ENCODE measurements around the gene GARIN5A. TPM values are rescaled to one million over a fixed set of nuclear protein-coding genes. Genes with fewer than 3 reads are reported as not detected.

GARIN5A gene
- total RNA-seq, 1 donor from 2014 or later, result 0.17 TPM

GRCh38 chr19:50507376-50507775 is 30.7 kb upstream of the GARIN5A start:
- no peak for DNase-seq

DNA sequence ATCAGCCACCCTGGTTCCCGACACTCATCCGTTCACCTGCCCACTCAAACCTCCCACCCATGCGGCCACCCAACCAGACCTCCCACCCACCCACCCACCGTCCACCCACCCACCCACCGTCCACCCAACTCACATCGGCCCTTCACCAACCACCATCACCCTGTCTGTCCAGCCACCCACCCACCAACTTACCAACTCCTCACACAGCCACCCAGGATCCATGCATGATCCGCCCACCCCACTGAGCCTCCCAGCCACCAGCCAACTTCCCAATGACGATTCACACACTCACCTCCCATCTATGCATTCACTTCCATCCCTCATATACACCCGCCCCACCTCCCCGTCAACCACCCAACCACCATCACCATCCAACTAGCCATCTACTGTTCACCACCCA is 30.1 kb upstream of the GARIN5A start:
- no peak for DNase-seq

DNA sequence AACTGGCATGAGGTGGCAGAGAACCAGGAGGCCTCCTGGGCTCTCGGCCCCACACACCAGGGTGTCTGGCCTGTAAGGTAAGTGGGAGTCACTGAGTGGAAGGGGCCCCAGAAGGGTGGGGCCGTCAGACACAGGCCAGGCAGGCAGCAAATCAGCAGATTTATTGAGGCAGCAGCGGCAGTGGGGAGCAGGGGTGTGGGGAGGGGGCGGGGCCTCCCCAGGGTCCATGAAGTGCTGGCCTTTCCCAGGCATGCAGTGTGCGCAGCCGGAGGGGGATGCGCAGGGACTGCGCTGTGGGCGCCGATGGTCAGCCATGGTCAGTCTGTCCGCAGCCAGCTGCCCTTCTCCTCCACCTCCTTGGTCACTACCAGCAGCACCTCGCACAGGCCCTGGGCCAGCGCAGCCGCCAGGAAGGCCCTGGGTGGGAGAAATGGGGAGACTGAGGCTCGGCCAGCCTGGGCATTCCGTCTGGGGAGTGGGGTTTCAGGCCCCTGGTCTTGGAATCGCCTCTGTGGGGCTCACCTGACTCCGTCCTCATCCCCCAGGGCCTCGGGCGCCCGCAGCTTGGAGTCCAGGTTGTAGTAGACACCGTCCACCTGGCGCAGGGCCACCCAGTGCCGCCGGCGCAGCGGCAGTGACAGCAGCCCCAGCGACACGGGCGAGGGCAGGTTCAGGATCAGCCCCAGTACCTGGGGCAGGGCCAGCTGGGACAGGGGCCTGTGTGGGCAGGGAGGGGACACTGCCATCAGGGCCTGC is 29.4 kb upstream of the GARIN5A start:
- DNase-seq, result no peak

DNA sequence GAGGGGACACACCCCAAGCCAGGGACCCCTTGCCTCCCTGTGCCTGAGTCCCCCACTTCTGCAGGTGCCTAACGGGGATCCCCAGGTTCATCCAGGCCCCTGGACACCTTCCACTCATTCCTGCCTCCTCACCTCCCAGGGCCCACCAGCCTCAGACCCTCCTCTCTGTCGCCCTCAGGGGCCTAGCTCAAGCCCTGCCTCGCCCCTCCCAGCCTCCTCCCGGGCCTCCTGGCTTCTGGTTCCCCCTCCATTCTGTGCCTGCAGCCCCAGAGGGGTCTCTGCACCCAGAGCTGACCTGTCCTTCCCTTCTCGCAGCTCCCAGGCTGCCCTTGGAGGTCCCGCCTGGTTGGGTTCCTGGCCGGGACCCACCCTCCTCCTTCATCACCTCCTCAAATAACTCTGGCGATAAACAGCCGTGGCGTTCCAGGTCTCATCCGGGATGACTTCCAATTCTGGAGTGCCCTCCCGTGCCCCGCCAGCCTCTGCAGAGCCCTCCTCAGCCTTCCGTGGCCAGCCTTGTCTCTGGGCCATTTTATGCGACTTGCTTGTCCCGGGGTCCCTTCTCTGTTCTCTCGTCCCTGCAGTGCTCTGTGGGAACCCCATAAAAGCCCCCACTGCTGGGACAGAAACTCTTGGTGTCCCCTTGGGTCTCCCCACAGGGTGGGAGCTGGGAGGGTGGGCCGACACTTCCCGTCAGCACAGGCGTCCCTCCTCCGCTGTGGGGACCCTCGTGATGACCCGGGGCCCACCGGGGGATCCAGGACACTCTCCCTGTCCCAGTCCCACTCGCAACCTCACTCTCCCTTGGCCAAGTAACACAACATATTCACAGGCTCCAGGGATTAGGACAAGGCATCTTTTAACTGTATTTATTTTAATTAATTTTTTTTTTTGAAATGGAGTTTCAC is 25.2 kb upstream of the GARIN5A start:
- no peak for DNase-seq

GRCh38 chr19:50501186-50501567 is 24.5 kb upstream of the GARIN5A start:
- DNase-seq, result no peak

GRCh38 chr19:50500753-50501151 is 24.1 kb upstream of the GARIN5A start:
- no peak for DNase-seq

DNA sequence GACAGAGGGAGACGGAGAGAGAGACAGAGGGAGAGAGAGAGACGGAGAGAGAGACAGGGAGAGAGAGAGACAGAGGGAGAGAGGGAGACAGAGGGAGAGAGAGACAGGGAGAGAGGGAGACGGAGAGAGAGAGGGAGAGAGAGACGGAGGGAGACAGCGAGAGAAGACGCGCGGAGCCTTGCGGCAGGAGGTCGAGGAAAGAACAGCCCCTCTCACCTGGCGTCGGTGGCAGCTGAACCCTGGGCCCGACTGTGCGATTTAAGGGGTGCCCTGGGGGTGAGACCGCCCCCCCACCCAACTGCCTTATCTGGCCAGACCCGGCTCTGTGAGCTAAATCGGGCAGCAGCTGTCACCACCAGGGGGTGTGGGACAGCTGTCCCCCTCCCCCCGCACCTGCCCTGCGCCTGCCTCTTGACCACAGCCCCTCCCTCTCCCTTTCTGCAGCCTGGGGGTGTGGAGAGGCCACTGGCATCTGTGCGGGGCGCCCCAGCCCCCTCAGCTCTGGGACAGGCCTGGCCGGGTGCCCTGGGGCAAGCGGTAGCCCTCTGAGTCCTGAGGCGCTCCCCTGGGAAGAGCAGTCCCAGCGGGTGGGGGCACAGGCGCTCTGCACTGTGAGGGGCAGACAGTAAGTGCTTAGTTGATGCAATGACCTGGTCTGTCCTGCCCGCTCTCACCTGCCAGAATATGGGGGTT is 23.6 kb upstream of the GARIN5A start:
- DNase-seq, result no peak

DNA sequence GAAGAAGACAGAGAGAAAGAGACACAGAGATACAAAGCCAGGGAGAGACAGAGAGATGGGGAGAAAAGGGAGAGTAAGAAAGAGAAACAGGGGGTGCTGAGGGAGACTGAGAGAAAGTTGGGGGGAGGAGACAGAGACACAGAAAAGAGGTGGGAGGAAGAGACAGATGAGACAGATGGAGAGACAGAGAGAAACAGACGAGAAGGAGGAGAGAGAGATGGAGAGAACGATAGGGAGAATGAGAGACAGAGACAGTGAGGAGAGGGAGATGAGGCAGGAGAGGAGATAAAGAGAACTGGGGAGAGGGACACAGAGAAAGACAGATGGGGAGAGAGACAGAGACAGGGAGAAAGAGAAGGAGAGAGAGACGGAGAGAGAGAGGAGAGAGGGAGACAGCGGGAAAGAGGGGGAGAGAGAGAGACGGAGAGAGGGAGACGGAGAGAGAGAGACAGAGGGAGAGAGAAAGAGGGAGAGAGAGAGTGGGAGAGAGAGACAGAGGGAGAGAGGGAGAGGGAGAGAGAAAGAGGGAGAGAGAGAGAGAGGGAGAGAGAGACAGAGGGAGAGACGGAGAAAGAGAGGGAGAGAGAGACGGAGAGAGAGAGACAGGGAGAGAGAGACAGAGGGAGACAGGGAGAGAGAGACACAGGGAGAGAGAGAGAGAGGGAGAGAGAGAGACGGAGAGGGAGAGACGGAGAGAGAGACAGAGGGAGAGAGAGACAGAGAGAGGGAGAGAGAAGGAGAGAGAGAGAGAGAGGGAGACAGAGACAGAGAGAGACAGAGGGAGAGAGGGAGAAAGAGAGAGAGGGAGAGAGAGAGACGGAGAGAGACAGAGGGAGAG is 21.8 kb upstream of the GARIN5A start:
- DNase-seq, result no peak

- no peak for DNase-seq
Measured at GRCh38 chr19:50497022-50497405, 20.4 kb upstream of the GARIN5A start.

- DNase-seq, result no peak
Measured at GRCh38 chr19:50496189-50497021, 19.8 kb upstream of the GARIN5A start.

- DNase-seq, result no peak
Measured at GRCh38 chr19:50495020-50495531, 18.4 kb upstream of the GARIN5A start.

DNA sequence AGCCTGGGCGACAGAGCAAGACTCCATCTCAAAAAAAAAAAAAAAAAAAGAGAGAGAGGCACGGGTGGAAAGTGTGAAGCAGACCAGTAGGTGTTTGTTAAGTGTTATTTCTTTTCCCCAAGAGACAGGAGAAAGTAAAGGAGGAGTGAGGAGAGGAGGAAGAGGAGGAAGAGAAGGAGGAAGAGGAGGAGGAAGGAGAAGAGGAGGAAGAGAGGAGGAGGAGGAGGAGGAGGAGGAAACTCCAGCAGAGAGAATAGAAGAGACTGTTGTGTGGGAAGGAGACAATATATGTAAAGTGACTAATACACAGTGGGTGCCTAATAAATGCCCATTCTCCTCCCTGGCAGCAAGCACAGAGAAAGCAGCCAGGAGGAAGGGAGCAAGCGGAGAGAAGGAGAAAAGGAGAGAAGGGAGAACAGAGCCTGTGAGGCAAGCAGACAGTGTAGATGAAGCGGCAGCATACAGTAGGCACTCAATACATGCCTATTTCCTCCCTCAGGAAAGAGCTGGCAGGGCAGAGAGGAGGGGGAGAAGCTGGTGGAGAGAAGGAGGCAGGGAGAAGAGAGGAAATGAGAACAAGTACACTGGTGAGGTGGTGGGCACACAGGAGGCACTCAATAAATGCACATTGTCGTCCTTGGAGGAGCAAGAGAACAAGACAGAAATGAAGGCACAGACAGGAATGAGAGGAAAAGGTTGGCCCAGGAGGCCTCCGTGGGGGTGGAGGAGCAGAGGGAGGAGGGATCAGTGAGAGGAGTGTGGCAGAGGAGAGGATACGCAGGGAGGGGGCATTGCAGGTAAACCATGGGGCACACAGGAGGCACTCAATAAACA is 17.8 kb upstream of the GARIN5A start:
- no peak for DNase-seq

DNA sequence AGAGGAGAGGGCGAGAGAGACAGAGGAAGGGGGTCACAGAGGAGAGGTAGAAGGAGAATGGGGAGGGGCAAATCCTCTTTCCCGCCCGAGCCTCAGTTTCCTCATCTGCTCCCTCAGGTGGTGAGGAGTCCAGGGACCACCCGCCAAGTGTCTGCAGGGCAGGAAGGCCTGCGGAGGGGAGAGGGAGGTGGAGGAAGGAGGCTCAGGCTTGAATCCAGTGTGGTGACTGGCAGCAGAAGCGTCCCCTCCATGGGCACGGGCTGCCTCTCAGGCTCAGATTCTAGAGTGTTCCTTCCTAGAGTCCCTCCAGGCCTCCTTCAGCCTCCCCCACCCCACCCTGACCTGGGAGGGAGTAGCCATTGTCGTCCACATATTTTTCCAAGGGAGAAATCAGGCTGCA is 16.5 kb upstream of the GARIN5A start:
- DNase-seq, result no peak

GRCh38 chr19:50492303-50493052 is 15.8 kb upstream of the GARIN5A start:
- DNase-seq, result no peak

DNA sequence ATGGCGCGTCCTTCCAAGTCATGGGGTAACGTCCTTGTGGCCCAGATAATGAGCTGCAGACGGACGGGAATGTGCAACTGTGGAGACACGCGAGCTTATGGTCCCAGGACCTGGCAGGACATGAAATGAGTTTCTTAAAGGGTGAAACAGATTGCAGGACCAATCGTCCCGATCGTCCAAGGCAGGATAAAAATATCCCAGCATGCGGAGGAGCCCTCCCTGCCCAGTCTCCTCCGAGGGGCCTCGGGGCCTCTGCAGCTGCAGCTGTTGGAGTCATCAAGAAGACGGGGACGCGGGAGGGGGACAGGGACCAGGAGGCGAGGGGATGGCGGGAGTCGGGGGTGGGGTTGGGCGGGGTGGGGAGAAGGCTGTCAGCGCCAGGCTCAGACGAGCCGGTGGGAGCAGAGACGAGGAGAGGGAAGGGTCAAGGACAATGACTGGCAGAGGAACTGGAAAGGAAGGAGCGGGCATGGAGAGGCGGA is 14.4 kb upstream of the GARIN5A start:
- no peak for DNase-seq

DNA sequence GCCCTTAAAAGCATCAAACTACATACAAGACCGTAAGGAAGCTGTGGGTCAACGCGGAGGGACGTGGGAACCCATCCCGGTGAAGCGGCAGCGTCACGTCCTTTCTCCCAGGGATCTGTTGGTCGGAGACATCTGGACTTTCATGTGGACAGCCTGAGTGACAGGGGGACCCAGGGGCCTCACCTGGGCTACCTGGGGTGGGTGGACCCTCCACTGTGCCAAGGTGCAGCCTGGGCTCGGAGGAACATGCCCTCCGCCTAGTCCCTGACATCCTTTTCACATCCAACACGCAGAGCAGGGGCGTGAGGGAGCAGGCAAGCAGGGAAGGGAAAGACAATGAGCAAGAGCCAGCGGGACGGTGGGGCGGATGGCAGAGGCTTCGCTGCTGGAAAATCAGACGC is 13.8 kb upstream of the GARIN5A start:
- no peak for DNase-seq

DNA sequence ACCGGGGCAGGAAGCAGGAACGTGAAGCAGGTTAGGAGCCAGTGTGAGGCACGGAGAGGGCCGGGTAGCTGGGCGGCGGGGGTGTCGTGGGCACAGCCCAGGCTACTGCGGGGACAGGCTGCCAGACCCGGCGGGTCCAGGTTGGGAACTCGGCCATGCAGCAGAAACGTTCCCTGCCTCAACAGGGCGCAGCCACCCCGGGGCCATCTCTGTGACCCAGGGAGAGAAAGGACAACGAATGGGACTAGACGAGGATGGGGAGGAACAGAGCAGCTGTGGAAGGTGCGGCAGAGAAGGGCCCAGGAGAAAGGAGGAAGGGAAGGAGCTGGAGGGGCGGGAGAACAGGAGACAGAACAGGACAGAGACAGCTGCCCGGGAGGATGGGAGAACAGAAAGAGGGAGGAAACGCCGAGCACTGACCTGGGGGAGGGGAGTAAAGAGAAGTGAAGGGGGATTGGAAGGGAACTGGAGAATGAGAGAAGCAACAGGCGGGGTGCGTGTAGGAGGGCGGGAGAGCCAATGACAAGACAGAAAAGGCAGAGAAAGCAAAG is 12.9 kb upstream of the GARIN5A start:
- DNase-seq, result no peak

DNA sequence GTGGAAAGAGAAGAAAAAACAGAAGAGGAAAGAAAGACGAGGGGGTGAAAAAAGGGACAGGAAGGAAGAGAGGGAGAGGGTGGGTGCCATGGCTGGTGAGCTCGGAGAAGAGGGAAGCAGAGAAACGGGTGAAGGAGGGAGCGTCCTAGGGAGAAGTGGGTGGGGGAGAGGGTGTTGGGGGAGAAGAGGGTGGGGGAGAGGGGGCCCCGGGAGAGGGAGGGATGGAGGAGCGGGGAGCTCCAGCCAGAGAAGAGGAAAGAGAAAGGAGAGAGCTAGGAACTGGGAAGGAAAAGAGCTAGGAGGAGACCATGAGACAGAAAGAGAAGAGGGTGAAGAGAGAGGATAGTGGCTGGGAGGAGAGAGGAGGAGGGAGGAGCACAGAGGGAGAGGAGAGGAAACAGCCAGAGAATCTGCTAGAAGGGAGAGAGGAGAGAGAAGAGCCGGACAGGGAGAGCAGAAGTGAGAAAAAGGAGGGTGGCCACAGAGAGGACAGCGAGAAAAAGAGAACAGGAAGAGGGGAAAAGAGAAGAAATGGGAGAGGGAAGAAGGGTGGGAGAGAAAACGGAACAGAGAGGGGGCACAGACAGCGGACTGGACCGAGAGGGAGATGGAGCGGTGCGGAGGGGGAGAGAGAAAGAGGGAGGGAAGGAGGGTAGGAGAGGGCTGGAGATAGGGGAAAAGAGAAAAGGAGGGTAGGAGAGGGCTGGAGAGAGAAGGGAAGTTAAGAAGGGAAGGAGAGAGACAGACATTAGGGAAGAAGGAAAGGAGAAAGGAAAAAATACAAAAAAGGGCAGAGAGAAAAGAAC is 11.9 kb upstream of the GARIN5A start:
- no peak for DNase-seq

All from dermis blood vessel endothelial cell (primary cell).